HG03354 (cell line): ENCODE results near the gene LEMD2.

Experiments
- ATAC-seq: cut with Tn5 transposase; IDR thresholded peaks from one replicate; pipeline ENCODE4 v1.9.1; 2021; ENCODE audit warnings: mild to moderate bottlenecking; ENCODE audit not compliant: unreplicated experiment, poor library complexity, severe bottlenecking

Gene LEMD2

GRCh38 chr6:33745548-33745947 is 43.4 kb downstream of the LEMD2 start:
- ATAC-seq: no peak

- ATAC-seq: no peak
Measured at GRCh38 chr6:33744895-33745546, 43.9 kb downstream of the LEMD2 start.

- ATAC-seq: no peak
Measured at GRCh38 chr6:33744001-33744848, 44.7 kb downstream of the LEMD2 start.

GRCh38 chr6:33742837-33743236 is 46.1 kb downstream of the LEMD2 start:
- ATAC-seq: no peak

DNA sequence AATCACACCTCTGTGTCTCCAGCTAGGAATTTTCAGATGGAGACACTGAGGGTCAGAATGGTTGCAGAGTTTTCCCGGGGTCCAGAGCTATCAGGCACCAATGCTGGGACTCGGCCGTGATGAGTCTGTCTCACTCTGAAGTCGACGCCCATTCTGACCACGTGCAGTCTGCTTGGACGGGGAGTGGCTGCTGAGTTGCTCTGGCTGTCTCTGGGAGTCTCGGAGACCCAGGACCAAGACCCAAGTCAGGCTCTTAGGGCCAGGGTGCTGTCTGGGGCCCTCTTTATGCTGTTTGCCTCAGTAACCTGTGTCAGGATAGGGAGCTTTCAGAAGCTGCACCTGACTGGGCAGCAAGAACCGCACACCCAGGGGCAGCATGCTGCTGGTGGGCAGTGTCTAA is 46.8 kb downstream of the LEMD2 start:
- ATAC-seq: no peak

DNA sequence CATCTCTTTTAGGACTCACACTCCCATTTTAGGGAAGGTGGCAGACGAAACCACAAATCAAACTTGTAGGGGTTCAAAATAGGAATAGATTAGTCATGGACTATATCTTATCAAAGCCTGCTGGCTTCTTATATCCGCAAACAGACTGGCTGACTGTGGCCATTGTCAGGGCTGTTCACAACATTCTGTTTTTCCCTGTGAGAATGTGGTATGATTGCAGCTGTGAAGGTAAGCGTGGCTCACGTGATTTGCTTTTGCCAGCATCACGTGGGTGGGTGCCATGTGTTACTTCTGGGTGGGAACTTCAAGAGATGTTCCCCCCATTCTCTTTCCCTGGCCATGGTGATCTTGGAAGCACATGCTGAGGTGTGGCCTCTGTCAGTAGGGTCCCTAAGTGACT is 48.1 kb downstream of the LEMD2 start:
- ATAC-seq: no peak

DNA sequence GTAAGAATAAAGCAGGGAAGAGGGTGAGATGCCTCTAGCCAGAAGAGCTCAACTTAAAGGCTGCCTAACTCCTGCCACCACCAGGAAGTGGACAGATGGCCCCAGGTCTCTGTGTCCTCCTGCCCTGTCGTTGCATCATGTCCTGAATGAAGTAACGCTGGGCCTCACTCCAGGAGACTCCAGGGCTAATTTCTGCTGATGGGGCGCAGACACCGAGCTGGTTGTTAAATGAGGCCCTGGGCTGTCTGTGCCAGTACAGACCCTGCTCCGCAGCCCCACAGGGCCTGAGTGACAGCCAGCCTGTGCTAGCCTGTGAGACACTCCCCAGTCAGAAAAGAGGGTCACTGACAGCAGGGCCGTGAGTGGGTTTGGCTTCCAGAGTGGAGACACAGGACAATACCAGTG is 48.7 kb downstream of the LEMD2 start:
- ATAC-seq: no peak

GRCh38 chr6:33739571-33739970 is 49.4 kb downstream of the LEMD2 start:
- no peak for ATAC-seq

GRCh38 chr6:33738879-33739278 is 50.1 kb downstream of the LEMD2 start:
- ATAC-seq: no peak

- no peak for ATAC-seq
Measured at GRCh38 chr6:33738153-33738552, 50.8 kb downstream of the LEMD2 start.

DNA sequence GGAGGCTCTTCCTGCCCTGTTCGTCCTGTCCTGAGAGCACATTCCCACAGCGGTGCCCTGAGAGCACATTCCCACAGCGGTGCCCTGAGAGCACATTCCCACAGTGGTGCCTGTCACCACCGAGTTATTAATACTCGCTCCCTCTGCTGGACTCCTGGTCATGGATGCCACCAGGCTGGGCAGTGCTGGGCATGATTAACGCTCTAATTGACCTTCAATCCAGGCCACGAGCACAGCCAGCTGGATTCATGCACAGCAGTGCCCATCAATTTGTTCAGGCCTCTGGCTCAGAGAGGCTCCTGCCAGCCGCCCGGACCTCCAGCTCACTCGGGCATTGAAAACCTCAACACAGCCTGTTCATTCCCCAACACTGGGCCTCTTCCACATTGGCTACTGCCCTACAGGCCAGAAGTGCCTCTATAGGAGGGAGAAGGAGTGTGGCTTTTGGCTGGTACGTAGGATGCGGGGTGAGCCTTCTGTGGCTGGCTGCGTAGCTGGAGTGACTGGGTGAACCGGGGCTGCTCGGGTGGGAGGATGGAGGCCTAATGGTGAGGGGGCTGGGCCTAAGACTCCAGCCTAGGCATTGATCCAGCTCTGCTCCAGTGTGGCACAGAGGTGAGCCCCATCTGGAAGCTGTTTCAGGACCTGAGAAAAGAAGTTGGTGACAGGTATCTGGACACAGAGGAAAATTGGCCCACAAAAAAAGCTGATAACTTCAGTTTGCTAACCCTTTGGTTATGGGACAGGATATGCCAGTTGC is 51.5 kb downstream of the LEMD2 start:
- ATAC-seq: no peak

DNA sequence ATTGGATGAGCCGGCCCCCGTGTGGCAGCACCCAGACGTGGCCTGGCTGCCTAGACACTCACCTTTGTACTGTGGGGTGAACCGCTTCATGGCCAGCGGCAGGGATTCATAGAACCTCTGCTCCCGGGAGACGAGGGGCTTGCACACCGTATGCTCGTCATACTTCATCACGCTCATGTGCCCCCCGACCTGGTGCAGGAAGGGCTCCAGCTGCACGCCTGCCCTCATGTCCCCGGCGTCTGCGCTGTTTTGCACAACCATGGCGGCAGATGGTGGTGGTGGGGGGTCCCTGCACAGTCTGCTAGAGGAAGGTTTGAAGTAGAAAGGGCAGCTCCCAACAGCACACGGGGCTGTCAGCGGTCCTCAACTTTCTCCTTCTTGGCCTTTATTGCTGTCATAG is 53.7 kb downstream of the LEMD2 start:
- no peak for ATAC-seq

- ATAC-seq: no peak
Measured at GRCh38 chr6:33733709-33734007, 55.3 kb downstream of the LEMD2 start.

DNA sequence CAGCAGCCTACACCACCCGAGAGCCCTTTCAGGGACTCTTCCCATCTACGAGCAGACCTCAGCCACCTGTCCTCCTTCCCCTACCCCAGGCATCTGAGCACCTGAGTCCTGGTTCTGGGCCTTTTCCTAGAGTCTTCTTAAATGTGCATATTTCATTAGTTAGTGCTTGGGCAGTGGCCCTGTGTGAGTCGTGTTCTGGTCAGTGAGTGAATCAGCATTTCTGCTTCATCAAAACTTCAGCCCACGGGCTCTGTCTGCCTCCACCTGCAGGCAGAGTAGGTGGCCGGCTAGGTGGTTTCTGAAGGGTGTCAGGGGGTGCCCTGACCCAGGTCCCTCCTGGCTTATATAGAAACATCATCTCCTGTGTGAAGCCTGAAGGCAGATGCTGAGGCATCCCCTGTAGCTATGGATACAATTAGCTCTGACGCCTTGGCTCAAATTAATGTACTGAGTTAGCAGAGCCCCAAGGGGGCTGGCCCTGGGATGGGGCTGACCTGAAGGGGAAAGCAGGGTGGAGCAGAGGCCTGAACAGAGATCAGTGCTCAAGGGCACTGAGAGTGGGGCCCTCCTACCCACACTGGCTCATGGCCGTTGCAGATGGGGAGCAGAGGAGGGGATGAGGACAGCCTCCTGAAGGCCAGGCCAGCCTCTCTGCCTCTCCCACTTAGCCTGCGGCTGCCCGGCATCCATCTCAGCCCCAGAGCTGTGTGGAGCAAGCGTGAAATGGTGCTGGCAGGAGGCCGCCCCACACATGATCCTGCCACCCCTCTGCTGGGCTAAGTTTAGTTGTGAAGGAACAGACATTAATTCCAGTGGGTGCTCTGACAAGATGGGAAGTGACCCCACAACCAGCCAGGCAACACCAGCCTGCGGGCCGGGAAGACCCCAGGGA is 55.9 kb downstream of the LEMD2 start:
- no peak for ATAC-seq

DNA sequence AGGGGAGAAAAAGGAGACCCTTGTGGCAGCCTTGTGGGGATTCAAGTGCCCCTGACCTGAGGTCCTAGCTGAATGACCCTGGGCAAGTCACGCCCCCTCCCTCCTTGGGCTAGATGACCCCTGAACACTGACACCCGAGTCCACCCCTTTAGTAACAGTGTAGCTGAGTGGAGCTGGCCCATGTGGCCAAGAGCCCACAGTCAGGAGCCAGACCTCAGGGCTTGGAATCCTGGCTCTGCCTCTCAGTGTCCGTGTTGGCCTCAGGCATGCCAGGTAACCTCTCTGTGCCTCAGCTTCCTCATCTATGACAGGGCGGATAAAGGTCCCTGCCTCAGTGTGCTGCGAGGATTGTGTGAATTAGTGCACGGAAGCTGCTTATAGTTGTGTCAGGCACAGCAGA is 56.5 kb downstream of the LEMD2 start:
- ATAC-seq: no peak

GRCh38 chr6:33731751-33732282 is 57.1 kb downstream of the LEMD2 start:
- ATAC-seq: no peak

- ATAC-seq: no peak
Measured at GRCh38 chr6:33731035-33731434, 57.9 kb downstream of the LEMD2 start.

- ATAC-seq: no peak
Measured at GRCh38 chr6:33730611-33731010, 58.3 kb downstream of the LEMD2 start.

GRCh38 chr6:33729059-33729458 is 59.9 kb downstream of the LEMD2 start:
- no peak for ATAC-seq

DNA sequence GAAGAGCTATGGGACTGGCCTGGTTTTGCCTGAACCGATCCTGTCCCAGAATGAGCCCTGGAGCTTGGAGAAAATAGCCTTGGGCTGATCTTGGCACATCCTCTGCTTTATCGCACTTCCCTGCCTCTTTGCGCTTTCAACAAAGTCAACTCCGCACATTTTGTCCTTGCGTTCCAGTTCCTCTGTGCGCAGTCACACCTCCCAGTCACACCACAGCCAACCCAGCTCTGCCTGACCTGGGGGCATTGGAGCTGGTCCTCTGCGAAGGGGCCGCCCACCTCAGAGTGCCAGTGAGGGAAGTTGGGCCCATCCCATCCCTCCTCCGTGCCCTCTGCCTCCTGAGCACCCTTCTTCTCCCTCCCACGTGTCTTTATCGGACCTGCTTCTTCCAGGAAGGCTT is 60.5 kb downstream of the LEMD2 start:
- no peak for ATAC-seq
